ENCODE results near the gene GAS7.
"Not testable (repeated sequence)": the region's sequence is repeated elsewhere in the genome, so short reads cannot be mapped to it uniquely, and the experiment has no call there.

Gene GAS7

GRCh38 chr17:10072556-10073425 is 125.6 kb downstream of the GAS7 start:
- DNase-seq (ENCODE audit: low read depth, low spot score): no peak

GRCh38 chr17:10072086-10072485 is 126.3 kb downstream of the GAS7 start:
- DNase-seq (ENCODE audit: low read depth, low spot score): no peak

DNA sequence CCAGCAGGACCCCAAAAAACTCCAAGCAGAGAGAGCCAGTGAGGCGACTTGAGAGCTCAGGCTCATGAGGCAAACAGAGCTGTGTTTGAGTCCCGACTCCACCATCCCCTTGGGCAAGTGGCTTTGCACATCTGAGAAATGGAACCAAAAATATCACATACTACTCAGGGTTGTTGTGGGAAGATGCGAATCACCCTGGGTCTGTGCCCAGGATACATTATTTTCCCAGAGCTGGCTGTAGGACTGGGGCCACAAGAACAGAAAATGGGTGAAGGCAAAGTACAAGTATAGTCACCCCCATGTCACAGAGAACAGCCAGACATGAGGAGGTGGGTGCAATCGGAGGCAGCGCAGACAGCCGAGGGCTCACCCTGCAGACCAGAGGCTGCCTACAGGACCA is 127.3 kb downstream of the GAS7 start:
- no peak for DNase-seq (ENCODE audit: low read depth, low spot score)

DNA sequence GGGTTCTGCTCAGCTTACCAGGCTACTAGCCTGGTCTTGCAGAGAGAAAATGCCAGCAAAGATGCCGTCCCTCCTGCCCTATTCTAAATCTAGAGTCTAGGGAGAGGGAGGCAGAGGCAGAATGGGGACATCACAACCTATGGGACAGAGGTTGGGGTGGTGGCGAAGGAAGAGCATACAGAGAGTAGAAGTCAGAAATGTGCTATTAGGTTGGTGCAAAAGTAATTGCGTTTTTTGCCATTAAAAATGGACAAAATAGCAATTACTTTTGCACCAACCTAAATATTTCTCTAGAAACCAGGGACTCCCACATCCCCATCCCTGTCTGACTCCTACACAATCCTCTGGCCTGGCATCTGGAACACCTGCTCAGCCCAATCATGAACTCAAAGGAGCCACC is 127.7 kb downstream of the GAS7 start:
- DNase-seq (ENCODE audit: low read depth, low spot score): no peak

DNA sequence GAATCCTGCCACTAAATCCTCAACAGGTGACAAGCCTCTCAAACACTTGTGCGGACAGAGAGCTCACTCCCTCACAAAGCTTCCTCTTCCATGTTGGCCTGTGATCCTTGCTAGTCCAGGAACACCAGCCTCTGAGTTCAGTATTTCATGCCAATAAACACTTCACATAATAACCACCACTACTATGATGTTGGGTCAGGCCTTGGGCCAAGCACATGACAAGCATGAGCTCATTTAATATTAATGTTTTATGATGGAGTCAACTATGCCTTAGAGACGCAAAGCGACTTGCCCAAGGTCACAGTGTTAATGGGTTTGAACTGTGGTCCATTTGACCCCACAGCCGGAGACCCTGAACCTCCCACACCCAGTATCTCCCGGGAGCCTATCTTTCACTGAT is 129.1 kb downstream of the GAS7 start:
- no peak for DNase-seq (ENCODE audit: low read depth, low spot score)

- no peak for DNase-seq (ENCODE audit: low read depth, low spot score)
These were observed 130.8 kb downstream of the GAS7 start for GRCh38 chr17:10067446-10068143.

DNA sequence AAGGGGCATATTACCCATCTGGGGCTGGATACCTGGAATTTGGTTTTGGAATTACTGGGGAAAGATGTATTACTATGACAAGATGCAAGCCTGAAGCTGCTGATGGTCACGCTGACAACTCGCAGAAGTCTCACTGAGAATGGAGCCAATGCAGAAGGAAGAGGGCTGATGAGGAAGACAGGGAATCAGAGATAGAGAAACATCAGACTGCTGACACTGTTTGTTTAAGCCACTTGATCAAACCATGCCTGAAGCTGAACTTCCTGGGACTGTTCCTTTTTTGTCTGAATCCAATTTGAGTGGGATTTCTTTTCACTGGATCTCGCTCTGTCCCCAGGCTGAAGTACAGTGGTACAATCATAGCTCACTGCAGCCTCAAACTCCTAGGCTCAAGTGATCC is 133.9 kb downstream of the GAS7 start:
- no peak for DNase-seq (ENCODE audit: low read depth, low spot score)

DNA sequence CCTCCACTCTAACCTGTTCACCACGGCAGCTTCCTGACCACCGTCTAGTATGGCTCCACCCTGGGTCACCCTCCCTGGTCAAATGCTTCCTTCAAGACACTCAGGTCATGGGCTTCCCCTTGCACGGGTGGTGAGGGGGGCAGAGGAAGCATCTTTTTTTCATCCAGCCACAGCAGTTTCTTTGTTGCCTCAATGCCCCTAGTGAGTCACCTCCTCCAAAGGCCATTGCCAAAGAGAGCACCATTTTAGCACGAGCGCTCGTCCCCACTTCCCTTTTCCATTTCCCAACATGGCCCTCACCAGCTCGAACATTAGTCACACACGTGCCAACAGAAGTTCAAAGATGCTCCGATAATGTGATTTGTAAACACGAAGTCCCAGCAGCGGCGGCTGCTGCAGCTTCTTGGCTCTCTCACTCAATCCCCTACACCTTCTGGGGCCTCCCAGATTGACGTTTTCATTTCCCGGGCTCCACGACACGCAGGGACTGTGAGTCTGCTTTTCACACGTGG is 134.6 kb downstream of the GAS7 start:
- DNase-seq (ENCODE audit: low read depth, low spot score): no peak

DNA sequence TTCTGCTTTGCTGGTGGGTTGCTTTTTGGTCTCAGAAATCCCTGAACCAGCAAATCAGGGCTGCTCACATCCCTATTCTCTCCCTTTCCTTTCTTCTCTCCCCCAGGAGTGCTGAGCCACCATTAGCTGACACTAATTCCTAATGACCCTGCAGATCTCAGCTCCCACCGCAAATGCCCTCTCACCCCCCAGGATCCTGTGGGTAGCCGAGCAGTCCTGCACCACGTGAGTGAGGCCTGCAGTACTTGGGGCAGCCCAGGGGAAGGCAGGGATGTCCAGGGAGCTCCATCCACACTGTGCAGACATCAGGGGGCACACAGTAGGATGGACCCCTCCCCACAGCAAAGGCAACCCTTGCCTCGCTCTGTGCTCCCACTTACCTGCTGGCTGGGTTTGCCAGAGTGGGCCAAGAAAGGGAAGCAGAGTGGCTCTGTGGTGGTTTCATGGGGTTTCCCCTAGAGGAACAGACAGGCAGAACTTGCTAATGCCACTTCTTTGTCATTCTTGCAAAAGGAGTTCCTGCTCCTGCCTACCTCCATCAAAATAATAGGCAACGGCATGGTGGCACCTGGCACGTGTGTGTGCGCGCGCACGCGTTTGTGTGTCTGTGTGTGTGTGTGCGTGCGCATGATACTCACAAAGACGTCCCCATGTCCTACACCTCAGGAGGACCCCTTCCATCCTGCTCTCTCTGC is 135.6 kb downstream of the GAS7 start:
- DNase-seq (ENCODE audit: low read depth, low spot score): no peak

GRCh38 chr17:10061111-10061845 is 137.1 kb downstream of the GAS7 start:
- no peak for DNase-seq (ENCODE audit: low read depth, low spot score)

GRCh38 chr17:10060526-10060925 is 137.9 kb downstream of the GAS7 start:
- no peak for DNase-seq (ENCODE audit: low read depth, low spot score)

- DNase-seq (ENCODE audit: low read depth, low spot score): no peak
These were observed 138.7 kb downstream of the GAS7 start for GRCh38 chr17:10059684-10060211.

DNA sequence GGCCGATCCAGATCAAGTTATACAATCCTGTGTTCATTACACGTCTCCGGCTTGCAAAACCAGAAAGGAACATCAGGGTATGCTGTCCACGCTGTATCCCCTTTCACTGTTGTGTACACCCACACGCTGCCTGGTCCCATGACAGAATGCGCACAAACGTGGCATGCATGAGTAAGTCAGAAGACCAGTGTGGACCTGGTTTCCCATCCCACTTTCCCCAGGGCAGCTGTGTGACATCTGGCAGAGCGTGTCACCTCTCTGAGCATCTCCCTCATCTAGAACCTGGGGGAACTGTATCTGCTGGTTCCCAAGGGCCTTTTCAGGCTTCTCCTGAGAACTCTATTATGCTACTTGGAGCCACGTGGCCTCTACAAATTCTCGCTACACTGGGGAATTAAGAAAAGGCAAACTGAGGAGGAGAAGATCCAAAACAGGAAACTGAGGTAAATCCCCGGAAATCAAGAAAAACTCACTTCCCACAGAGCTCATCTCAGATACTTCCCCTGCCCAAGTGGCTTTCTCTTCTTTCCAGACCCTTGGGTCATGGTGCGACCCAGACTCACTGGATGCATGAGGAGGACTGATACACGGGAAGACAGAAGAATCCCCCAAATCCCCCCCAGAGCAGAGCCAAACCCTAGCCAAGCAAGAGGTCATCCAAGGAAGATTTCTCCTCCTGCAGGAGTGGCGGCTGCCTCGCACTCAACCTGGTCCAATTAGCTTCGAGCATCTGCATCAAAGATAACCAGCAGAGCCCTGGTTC is 139.3 kb downstream of the GAS7 start:
- DNase-seq (ENCODE audit: low read depth, low spot score): no peak

GRCh38 chr17:10057466-10057865 is 140.9 kb downstream of the GAS7 start:
- DNase-seq (ENCODE audit: low read depth, low spot score): not testable (repeated sequence)

- no peak for DNase-seq (ENCODE audit: low read depth, low spot score)
These were observed 143.0 kb downstream of the GAS7 start for GRCh38 chr17:10055262-10055975.

DNA sequence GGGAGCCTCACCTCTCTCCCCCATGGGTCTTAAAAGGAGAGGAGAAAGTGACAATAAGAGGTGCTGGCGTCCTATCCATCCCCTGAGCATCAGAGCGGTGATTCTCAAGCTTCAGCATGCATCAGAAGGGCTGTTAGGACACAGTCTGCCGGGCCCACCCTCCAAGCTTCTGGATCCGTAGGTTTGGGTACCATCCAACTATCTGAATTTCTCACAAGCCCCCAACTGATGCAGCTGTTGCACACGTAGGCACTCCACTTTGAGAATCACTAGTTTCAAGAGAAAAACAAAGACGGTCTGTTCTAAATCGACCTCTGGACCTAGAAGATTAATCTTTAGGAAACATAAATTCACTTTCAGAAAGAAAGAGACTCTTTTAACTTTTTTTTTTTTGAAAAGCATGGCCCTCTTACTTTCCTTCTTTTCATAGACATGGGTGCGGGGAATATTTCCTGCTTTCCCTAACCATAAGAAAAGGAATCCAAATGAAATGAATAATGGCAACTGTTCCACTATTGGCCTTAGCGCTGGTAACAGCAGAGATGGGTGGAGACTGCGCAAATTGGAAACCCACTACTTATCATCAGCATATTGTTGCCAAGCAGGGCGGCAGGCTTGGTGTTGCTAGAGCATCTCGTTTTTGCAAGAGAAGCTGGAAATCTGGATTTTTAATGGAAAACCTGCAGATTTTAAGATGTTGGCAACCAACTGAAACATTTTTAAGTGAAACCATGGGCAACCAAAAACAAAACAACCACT is 144.4 kb downstream of the GAS7 start:
- no peak for DNase-seq (ENCODE audit: low read depth, low spot score)

- no peak for DNase-seq (ENCODE audit: low read depth, low spot score)
These were observed 146.1 kb downstream of the GAS7 start for GRCh38 chr17:10052106-10052813.

DNA sequence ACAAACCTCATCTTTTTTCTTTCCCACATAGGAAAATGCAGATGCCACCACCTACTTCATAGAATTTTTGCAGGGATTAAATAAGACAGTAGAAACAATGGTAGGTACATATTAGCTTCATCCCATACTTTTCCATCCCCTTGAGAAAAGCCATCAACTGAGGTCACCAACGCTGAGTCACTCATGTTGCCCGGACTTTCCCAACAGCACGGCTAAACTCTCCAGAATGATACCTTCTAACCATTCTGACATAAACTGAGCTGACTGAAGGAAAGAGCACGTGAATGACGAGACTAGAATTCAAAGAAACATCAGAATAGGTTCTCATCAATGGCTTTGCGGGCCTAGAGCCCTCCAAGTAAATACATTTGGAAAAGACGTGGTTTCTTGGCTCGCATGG is 147.3 kb downstream of the GAS7 start:
- DNase-seq (ENCODE audit: low read depth, low spot score): no peak

Measured in activated naive CD8-positive, alpha-beta T cell treated with anti-CD3 and anti-CD28 coated beads, Interleukin-2, amount 50 U/mL, for 16 hours (primary cell).